ENCODE measurements around the gene KMT2A.
"Not testable (repeated sequence)": the region's sequence is repeated elsewhere in the genome, so short reads cannot be mapped to it uniquely, and the experiment has no call there.

The KMT2A gene

GRCh38 chr11:118438314-118438931, 2.1 kb downstream of the KMT2A start:
- in situ Hi-C loops (cut with HindIII; ENCODE audit: low pct_unique_long_range_greater_than_20kb, low sequenced_read_pairs) = no loop called here
- no peak for TF ChIP-seq JUND (IDR thresholded peaks at IDR 0.05; ENCODE audit: low read depth)
- DNase-seq (ENCODE audit: low read depth in 1 of 2, low spot score in 1 of 2) = peak; percentile 55 to 61

- in situ Hi-C loops (cut with HindIII; ENCODE audit: low pct_unique_long_range_greater_than_20kb, low sequenced_read_pairs) = no loop called here
- no peak for DNase-seq (ENCODE audit: low read depth in 1 of 2, low spot score in 1 of 2)
- TF ChIP-seq JUND (IDR thresholded peaks at IDR 0.05; ENCODE audit: low read depth) = no peak
Measured at GRCh38 chr11:118439646-118440045, 3.4 kb downstream of the KMT2A start.

GRCh38 chr11:118441770-118442275, 5.5 kb downstream of the KMT2A start:
- no peak for TF ChIP-seq JUND (IDR thresholded peaks at IDR 0.05; ENCODE audit: low read depth)
- in situ Hi-C loops (cut with HindIII; ENCODE audit: low pct_unique_long_range_greater_than_20kb, low sequenced_read_pairs) = no loop called here
- peak in 1 of 2 experiments; percentile 10 for DNase-seq (ENCODE audit: low read depth in 1 of 2, low spot score in 1 of 2)

GRCh38 chr11:118442301-118442700, 6.0 kb downstream of the KMT2A start:
- no peak for DNase-seq (ENCODE audit: low read depth in 1 of 2, low spot score in 1 of 2)
- TF ChIP-seq JUND (IDR thresholded peaks at IDR 0.05; ENCODE audit: low read depth) = no peak
- in situ Hi-C loops (cut with HindIII; ENCODE audit: low pct_unique_long_range_greater_than_20kb, low sequenced_read_pairs) = no loop called here

- in situ Hi-C loops (cut with HindIII; ENCODE audit: low pct_unique_long_range_greater_than_20kb, low sequenced_read_pairs) = no loop called here
- no peak for TF ChIP-seq JUND (IDR thresholded peaks at IDR 0.05; ENCODE audit: low read depth)
- DNase-seq (ENCODE audit: low read depth in 1 of 2, low spot score in 1 of 2) = no peak
Measured at GRCh38 chr11:118442908-118443589, 6.8 kb downstream of the KMT2A start.

GRCh38 chr11:118443590-118444218, 7.4 kb downstream of the KMT2A start:
- in situ Hi-C loops (cut with HindIII; ENCODE audit: low pct_unique_long_range_greater_than_20kb, low sequenced_read_pairs) = no loop called here
- TF ChIP-seq JUND (IDR thresholded peaks at IDR 0.05; ENCODE audit: low read depth) = no peak
- no peak for DNase-seq (ENCODE audit: low read depth in 1 of 2, low spot score in 1 of 2)

GRCh38 chr11:118447423-118447822, 11.1 kb downstream of the KMT2A start:
- no peak for TF ChIP-seq JUND (IDR thresholded peaks at IDR 0.05; ENCODE audit: low read depth)
- in situ Hi-C loops (cut with HindIII; ENCODE audit: low pct_unique_long_range_greater_than_20kb, low sequenced_read_pairs) = no loop called here
- DNase-seq (ENCODE audit: low read depth in 1 of 2, low spot score in 1 of 2) = no peak

GRCh38 chr11:118448294-118448693, 12.0 kb downstream of the KMT2A start:
- DNase-seq (ENCODE audit: low read depth in 1 of 2, low spot score in 1 of 2) = no peak
- no peak for TF ChIP-seq JUND (IDR thresholded peaks at IDR 0.05; ENCODE audit: low read depth)
- in situ Hi-C loops (cut with HindIII; ENCODE audit: low pct_unique_long_range_greater_than_20kb, low sequenced_read_pairs) = no loop called here

GRCh38 chr11:118449316-118449918, 13.1 kb downstream of the KMT2A start:
- no peak for DNase-seq (ENCODE audit: low read depth in 1 of 2, low spot score in 1 of 2)
- TF ChIP-seq JUND (IDR thresholded peaks at IDR 0.05; ENCODE audit: low read depth) = no peak
- in situ Hi-C loops (cut with HindIII; ENCODE audit: low pct_unique_long_range_greater_than_20kb, low sequenced_read_pairs) = no loop called here

GRCh38 chr11:118450451-118450850, 14.2 kb downstream of the KMT2A start:
- DNase-seq (ENCODE audit: low read depth in 1 of 2, low spot score in 1 of 2) = no peak
- no peak for TF ChIP-seq JUND (IDR thresholded peaks at IDR 0.05; ENCODE audit: low read depth)
- in situ Hi-C loops (cut with HindIII; ENCODE audit: low pct_unique_long_range_greater_than_20kb, low sequenced_read_pairs) = no loop called here

GRCh38 chr11:118462178-118462577, 25.9 kb downstream of the KMT2A start:
- TF ChIP-seq JUND (IDR thresholded peaks at IDR 0.05; ENCODE audit: low read depth) = no peak

GRCh38 chr11:118468968-118469367, 32.7 kb downstream of the KMT2A start:
- in situ Hi-C loops (cut with HindIII; ENCODE audit: low pct_unique_long_range_greater_than_20kb, low sequenced_read_pairs); DNase-seq (ENCODE audit: low read depth in 1 of 2, low spot score in 1 of 2): not testable (repeated sequence)

More at GRCh38 chr11:118462178-118462577, 25.9 kb downstream of the KMT2A start:
- in situ Hi-C loops (cut with HindIII; ENCODE audit: low pct_unique_long_range_greater_than_20kb, low sequenced_read_pairs) = no loop called here
- DNase-seq (ENCODE audit: low read depth in 1 of 2, low spot score in 1 of 2) = no peak

GRCh38 chr11:118471030-118471429, 34.7 kb downstream of the KMT2A start:
- TF ChIP-seq JUND (IDR thresholded peaks at IDR 0.05; ENCODE audit: low read depth) = no peak
- DNase-seq (ENCODE audit: low read depth in 1 of 2, low spot score in 1 of 2) = no peak
- in situ Hi-C loops (cut with HindIII; ENCODE audit: low pct_unique_long_range_greater_than_20kb, low sequenced_read_pairs) = no loop called here

Data from T47D (cell line).